ENCODE results near the gene RPL41. TPM values are rescaled to one million over a fixed set of nuclear protein-coding genes. Genes with fewer than 3 reads are reported as not detected.

Gene RPL41
- 2,429 and 4,110 TPM in 2 replicates for total RNA-seq

GRCh38 chr12:56116267-56117081, at the start of gene RPL41:
RPL41 (plus strand) TSS chr12:56116633.

DNA sequence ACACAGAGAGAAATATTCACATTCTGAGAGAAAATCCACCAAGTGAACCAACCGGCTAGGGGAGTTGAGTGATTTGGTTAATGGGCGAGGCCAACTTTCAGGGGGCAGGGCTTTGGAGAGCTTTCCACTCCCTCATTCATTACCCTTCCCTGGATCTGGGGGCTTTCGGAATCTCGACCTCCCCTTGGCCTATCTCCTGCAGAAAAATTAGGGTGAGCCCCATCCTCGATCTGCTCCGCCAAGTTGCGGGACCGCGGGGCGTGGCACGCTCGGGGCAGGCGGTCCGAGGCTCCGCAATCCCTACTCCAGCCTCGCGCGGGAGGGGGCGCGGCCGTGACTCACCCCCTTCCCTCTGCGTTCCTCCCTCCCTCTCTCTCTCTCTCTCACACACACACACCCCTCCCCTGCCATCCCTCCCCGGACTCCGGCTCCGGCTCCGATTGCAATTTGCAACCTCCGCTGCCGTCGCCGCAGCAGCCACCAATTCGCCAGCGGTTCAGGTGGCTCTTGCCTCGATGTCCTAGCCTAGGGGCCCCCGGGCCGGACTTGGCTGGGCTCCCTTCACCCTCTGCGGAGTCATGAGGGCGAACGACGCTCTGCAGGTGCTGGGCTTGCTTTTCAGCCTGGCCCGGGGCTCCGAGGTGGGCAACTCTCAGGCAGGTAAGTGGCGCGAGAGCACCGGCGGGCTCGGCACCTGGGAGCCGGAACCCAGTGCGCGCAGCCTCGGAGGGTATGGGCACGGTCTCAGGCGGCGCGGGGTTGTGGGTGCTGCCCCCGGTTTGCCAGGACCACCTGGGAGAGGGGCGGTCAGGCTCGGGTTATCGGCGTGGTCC, 36.5 kb upstream of the RPL41 start, which contains the start of gene ERBB3:
ERBB3 (plus strand) TSS at position 443 of the 833 bp plus-strand sequence; CDS start at position 579, 136 bp downstream.

GRCh38 chr12:56104109-56104814, 12.2 kb upstream of the RPL41 start, which contains the start of gene PA2G4:
PA2G4 (plus strand) TSS chr12:56104559; CDS start chr12:56104738, 179 bp downstream.

DNA sequence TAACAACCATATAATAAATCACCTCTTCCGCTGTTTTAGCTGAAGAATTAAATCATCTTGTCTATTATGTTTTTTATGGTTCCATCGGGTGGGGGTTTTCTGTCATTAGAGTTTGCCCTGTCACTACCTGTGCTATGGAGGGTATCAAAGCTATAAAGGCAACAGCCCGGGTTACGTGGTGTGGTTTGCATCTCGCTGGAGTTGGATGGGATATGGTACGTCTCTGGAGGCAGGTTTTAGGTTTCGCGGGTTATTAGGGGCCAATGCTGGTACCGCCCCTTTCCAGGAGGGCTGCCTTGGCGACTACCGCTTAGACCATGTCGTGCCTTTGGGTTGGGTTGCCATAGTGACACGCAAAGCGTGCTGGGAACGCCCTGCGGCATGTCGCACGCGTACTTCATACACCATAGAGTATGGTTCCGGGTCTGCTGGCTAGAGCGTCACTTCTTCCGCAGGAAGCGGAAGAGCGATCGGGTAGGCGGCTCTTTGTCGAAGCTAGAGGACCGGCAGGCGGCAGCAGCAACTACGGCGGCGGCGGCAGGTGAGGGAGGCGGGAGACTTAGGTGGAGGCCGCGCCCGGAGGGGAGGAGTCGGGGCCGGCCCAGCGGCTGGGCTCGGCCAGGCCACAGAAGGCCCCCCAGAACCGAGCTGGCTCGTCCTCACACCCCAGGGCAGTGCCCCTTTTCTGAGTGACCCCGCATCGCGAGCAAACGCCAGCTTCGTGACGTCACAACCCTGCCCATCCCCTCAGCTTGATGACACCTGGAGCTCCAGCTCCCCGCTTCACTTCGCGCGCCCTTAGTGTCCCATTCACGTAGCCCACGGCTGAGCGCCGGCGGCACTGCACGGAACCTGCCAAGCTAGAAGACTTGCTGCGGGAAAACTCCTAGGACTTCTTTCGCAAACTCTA, 1.6 kb downstream of the RPL41 start, which contains the start of gene ZC3H10:
ZC3H10 (plus strand) TSS at position 489 of the 910 bp plus-strand sequence. CDS start 2,297 bp downstream, outside the sequence.

GRCh38 chr12:56127888-56128669, 11.6 kb downstream of the RPL41 start, which contains the start of gene ESYT1:
ESYT1 (plus strand) TSS chr12:56128267; CDS start chr12:56128320, 53 bp downstream.

GRCh38 chr12:56152132-56152755, 35.8 kb downstream of the RPL41 start, which contains the start of gene MYL6B:
MYL6B (plus strand) TSS chr12:56152587; CDS start chr12:56153919, 1,332 bp downstream.

GRCh38 chr12:56158029-56158925, 41.8 kb downstream of the RPL41 start, which contains the start of gene MYL6:
MYL6 (plus strand) TSS chr12:56158359; CDS start chr12:56158402, 43 bp downstream.

Other genes with a start within 250 kb of the RPL41 start
- 24.9 and 29.9 TPM in 2 replicates for gene PYM1, start 188.7 kb upstream of the RPL41 start, total RNA-seq
- gene DGKA, start 185.5 kb upstream of the RPL41 start, total RNA-seq: 39.6 and 47.5 TPM in 2 replicates
- 0.44 and 0.68 TPM in 2 replicates for gene PMEL, start 150.6 kb upstream of the RPL41 start, total RNA-seq
- 5.7 and 10.3 TPM in 2 replicates for gene CDK2, start 149.8 kb upstream of the RPL41 start, total RNA-seq
- 60.3 and 66.4 TPM in 2 replicates for gene RAB5B, start 142.6 kb upstream of the RPL41 start, total RNA-seq
- 13.0 and 18.5 TPM in 2 replicates for gene SUOX, start 119.4 kb upstream of the RPL41 start, total RNA-seq
- 2.6 and 4.5 TPM in 2 replicates for gene IKZF4, start 95.6 kb upstream of the RPL41 start, total RNA-seq
- 317 and 566 TPM in 2 replicates for gene RPS26, start 74.7 kb upstream of the RPL41 start, total RNA-seq
- gene ERBB3, start 36.5 kb upstream of the RPL41 start, total RNA-seq: 0.39 TPM in 1 of 2 replicates, not detected in the other
- 72.1 and 74.9 TPM in 2 replicates for gene PA2G4, start 12.1 kb upstream of the RPL41 start, total RNA-seq
- 3.8 and 4.0 TPM in 2 replicates for gene ZC3H10, start 1.6 kb downstream of the RPL41 start, total RNA-seq
- gene ESYT1, start 11.6 kb downstream of the RPL41 start, total RNA-seq: 112 and 122 TPM in 2 replicates
- 52.9 and 103 TPM in 2 replicates for gene MYL6B, start 36.0 kb downstream of the RPL41 start, total RNA-seq
- 1,038 TPM in 2 replicates for gene MYL6, start 41.7 kb downstream of the RPL41 start, total RNA-seq
- gene SMARCC2, start 72.8 kb downstream of the RPL41 start, total RNA-seq: 51.1 and 58.5 TPM in 2 replicates
- gene RNF41, start 105.3 kb downstream of the RPL41 start, total RNA-seq: 45.1 and 58.2 TPM in 2 replicates
- gene NABP2, start 107.7 kb downstream of the RPL41 start, total RNA-seq: 20.4 and 24.1 TPM in 2 replicates
- not detected in 2 replicates for gene SLC39A5, start 113.4 kb downstream of the RPL41 start, total RNA-seq
- 15.5 and 20.8 TPM in 2 replicates for gene ANKRD52, start 141.8 kb downstream of the RPL41 start, total RNA-seq
- 7.2 and 7.4 TPM in 2 replicates for gene COQ10A, start 150.3 kb downstream of the RPL41 start, total RNA-seq
- gene CS, start 183.7 kb downstream of the RPL41 start, total RNA-seq: 74.3 and 82.7 TPM in 2 replicates
- gene CNPY2, start 199.4 kb downstream of the RPL41 start, total RNA-seq: 85.4 and 89.3 TPM in 2 replicates
- 15.5 and 15.9 TPM in 2 replicates for gene PAN2, start 217.4 kb downstream of the RPL41 start, total RNA-seq
- gene IL23A, start 222.3 kb downstream of the RPL41 start, total RNA-seq: not detected in 2 replicates
- gene STAT2, start 243.5 kb downstream of the RPL41 start, total RNA-seq: 139 and 194 TPM in 2 replicates
- not detected in 2 replicates for gene APOF, start 246.2 kb downstream of the RPL41 start, total RNA-seq

All from cardiac ventricle fibroblast (primary cell).